ENCODE results near the gene ATAD3A. TPM values are rescaled to one million over a fixed set of nuclear protein-coding genes. Genes with fewer than 3 reads are reported as not detected.
A peak's percentile ranks its signal among the peaks of the same experiment; 100 is the strongest.

Gene ATAD3A
- total and polyA plus RNA-seq, 9 of the 15 experiments (the other 6 are each of a cell fraction or from before 2014, with no cell fraction given), result 0.10 to 173 (median 36.7) TPM

DNA sequence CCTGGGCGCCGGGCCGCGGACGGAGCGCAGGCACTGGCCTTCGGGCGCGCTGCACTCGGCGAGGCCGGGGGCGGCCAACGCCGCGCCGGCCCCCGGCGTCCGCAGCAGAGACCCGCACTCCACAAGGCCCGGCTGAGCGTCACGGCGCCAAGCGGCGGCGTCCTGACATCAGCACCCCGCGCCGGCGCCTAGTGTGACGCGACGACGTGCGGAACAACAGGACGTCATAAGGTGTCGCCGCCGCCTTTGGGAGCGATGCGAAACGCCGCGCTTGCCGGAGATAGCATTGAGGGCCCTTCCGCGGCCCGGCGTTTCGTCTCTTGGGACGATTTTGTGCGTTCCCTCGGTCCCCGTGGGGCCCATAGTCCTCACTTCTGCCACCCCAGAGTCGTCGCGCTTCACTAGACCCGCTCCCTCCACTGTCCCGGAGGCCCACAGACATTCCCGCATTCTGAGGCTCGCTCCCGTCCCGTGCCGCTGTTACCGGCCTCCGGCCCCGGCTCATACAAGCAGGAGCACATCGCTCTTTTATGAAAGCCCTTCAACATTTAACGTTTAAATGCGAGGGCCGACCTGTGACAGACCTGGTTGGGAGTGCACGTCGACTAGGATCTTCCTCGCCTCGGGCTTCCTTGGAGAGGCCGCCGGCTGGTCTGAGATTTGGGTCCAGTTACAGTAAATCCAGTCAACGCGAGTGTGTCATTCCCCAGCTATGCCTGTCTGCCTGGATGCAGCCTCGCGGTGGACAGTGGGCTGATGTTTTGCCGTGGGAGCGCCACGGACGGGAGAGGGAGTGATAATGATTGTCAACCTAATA is 63.0 kb downstream of the ATAD3A start, which contains the start of gene SSU72 (continued):
- TF ChIP-seq SRSF3 (IDR thresholded peaks at IDR 0.05; ENCODE audit: insufficient read depth, low read length), result peak; percentile 86; the same call in 1 of the 2 replicates
- peak; percentile 99 for TF ChIP-seq ATF1 (CRISPR knock-in tag; IDR thresholded peaks at IDR 0.05)
- peak; percentile 100 for TF ChIP-seq ATF1 (tag; IDR thresholded peaks at IDR 0.05)
- TF ChIP-seq BDP1 (IDR thresholded peaks at IDR 0.05; ENCODE audit: insufficient read depth, insufficient read length), result no peak
- 0 out of 2 replicates have a peak, but pooled peaks have one; percentile 36 for TF ChIP-seq CC2D1A (IDR thresholded peaks at IDR 0.05)
- peak; percentile 95 for TF ChIP-seq RBFOX2 (IDR thresholded peaks at IDR 0.05; ENCODE audit: low read depth, low read length)
- no peak for TF ChIP-seq ZC3H8 (IDR thresholded peaks at IDR 0.05)
- no peak for TF ChIP-seq MCM3 (IDR thresholded peaks at IDR 0.05)
- no peak for TF ChIP-seq REST (IDR thresholded peaks at IDR 0.05; ENCODE audit: borderline replicate concordance)
- no peak for TF ChIP-seq REST (CRISPR knock-in tag; IDR thresholded peaks at IDR 0.05; ENCODE audit: low read depth)
- TF ChIP-seq ZBTB11 (CRISPR knock-in tag; IDR thresholded peaks at IDR 0.05), result peak in 1 of 3 experiments; percentile 83; a peak in 1 of 6 replicates
- TF ChIP-seq PCBP1 (IDR thresholded peaks at IDR 0.05; ENCODE audit: low read depth, low read length, poor library complexity, severe bottlenecking), result peak; percentile 36
- peak; percentile 48; the same call in 1 of the 2 replicates for TF ChIP-seq ZNF431 (CRISPR knock-in tag; IDR thresholded peaks at IDR 0.05)
- no peak for TF ChIP-seq SNIP1 (IDR thresholded peaks at IDR 0.05; ENCODE audit: low read depth)
- TF ChIP-seq FOSL1 (tag; conservative IDR thresholded peaks at IDR 0.05), result peak; percentile 52
- no peak for TF ChIP-seq RAD21 (CRISPR knock-in tag; conservative IDR thresholded peaks at IDR 0.05 in 1 of 2, IDR thresholded peaks at IDR 0.05 in 1 of 2)
- TF ChIP-seq CCNT2 (IDR thresholded peaks at IDR 0.05; ENCODE audit: borderline replicate concordance, extremely low read depth, insufficient read length, low read depth, low read length), result peak; percentile 67

Measured in K562 (cell line).